ENCODE results near the gene TMEM184B. TPM values are rescaled to one million over a fixed set of nuclear protein-coding genes. Genes with fewer than 3 reads are reported as not detected.

TMEM184B gene
- total RNA-seq, 1 donor from 2014 or later = 26.5 TPM

DNA sequence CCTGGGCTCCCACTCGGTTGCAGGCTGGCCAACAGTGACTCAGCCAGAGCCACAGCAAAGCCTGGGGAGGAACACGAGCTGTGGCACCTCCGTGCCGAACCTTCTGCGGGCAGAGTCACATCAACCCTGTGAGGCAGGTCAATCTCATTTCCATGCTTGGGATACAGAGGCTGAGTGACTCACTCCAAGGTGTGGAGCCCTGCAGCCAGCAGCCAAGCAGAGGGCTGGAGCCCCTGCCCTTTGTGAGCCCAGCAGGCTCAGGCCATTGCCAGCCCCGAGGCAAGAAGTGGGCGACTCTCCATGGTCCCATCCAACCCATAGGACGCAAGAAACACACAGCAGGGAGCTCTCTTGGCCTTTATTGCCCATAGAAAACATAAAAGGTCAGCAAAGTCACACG lies 23.1 kb upstream of the TMEM184B start:
- H3K27me3 ChIP-seq = no peaks in the 10 kb centered on the region
- H3F3A ChIP-seq (ENCODE audit: low read depth) = peaks cover 8% of the 10 kb centered on the region
- H3K4me3 Mint-ChIP-seq = no peak overlapping the region
- no peak for DNase-seq (ENCODE audit: low spot score)
- H3K4me2 ChIP-seq = no peak overlapping the region
- H2AFZ ChIP-seq (replicated peaks) = no peak overlapping the region
- peaks cover 4% of the 10 kb centered on the region for H3K27me3 Mint-ChIP-seq (ENCODE audit: insufficient read depth, low read depth)
- no peaks in the 10 kb centered on the region for H3K4me1 ChIP-seq
- no peaks in the 10 kb centered on the region for H3K9me3 ChIP-seq (ENCODE audit: low read depth)
- H3K4me3 ChIP-seq = no peak overlapping the region
- H3K36me3 Mint-ChIP-seq = peaks cover 30% of the 10 kb centered on the region
- no peak for TF ChIP-seq EZH2 (IDR thresholded peaks at IDR 0.05)
- TF ChIP-seq, protein P1, sequence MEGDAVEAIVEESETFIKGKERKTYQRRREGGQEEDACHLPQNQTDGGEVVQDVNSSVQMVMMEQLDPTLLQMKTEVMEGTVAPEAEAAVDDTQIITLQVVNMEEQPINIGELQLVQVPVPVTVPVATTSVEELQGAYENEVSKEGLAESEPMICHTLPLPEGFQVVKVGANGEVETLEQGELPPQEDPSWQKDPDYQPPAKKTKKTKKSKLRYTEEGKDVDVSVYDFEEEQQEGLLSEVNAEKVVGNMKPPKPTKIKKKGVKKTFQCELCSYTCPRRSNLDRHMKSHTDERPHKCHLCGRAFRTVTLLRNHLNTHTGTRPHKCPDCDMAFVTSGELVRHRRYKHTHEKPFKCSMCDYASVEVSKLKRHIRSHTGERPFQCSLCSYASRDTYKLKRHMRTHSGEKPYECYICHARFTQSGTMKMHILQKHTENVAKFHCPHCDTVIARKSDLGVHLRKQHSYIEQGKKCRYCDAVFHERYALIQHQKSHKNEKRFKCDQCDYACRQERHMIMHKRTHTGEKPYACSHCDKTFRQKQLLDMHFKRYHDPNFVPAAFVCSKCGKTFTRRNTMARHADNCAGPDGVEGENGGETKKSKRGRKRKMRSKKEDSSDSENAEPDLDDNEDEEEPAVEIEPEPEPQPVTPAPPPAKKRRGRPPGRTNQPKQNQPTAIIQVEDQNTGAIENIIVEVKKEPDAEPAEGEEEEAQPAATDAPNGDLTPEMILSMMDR (IDR thresholded peaks at IDR 0.05) = no peak
- no peaks in the 10 kb centered on the region for H3K79me2 ChIP-seq (ENCODE audit: low read depth)
- peaks cover 7% of the 10 kb centered on the region for H3K4me1 Mint-ChIP-seq
- H3K9ac ChIP-seq = no peak overlapping the region
- peaks cover 84% of the 10 kb centered on the region for H4K20me1 ChIP-seq (ENCODE audit: low read depth)
- H3K9me3 Mint-ChIP-seq = no peaks in the 10 kb centered on the region
- H3K36me3 ChIP-seq = no peaks in the 10 kb centered on the region
- H3K27ac ChIP-seq = no peak overlapping the region
- no peak overlapping the region for H3K27ac Mint-ChIP-seq

DNA sequence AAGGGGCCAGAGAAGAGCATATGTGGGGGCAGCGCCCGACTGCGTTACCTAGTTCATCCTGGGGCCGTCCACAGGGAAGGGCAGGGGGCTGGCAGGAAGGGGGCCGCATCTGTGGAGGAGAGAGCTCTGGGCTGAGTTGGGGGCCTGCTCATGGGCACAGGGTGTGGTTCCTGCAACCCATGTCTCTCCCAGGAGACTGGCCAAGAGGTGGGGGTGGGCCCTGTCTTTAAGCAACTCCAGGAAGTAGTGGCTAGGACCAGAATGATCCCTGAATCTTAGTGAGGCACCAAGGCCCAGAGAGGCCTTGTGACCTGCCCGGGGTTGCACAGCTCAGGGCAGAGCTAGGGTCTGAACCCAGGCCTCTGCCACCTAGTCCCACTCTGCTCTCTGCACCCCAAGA lies 22.5 kb upstream of the TMEM184B start:
- no peak overlapping the region for H3K27ac Mint-ChIP-seq
- Histone ChIP-seq H3K79me2 (ENCODE audit: low read depth) (no peaks in the 10 kb centered on the region), H3K4me3 (no peak overlapping the region), H2AFZ (replicated peaks) (no peak overlapping the region), H3K27me3 (no peaks in the 10 kb centered on the region), H3K9ac (no peak overlapping the region), H3K36me3 (no peaks in the 10 kb centered on the region), H3K9me3 (ENCODE audit: low read depth) (no peaks in the 10 kb centered on the region), H3F3A (ENCODE audit: low read depth) (peaks cover 13% of the 10 kb centered on the region), H4K20me1 (ENCODE audit: low read depth) (peaks cover 80% of the 10 kb centered on the region), H3K4me2 (no peak overlapping the region), H3K27ac (no peak overlapping the region), H3K4me1 (no peaks in the 10 kb centered on the region)
- no peak for DNase-seq (ENCODE audit: low spot score)
- no peak overlapping the region for H3K4me3 Mint-ChIP-seq
- H3K9me3 Mint-ChIP-seq = no peaks in the 10 kb centered on the region
- H3K36me3 Mint-ChIP-seq = peaks cover 27% of the 10 kb centered on the region
- TF ChIP-seq EZH2 (IDR thresholded peaks at IDR 0.05) (no peak), EZH2phosphoT487 (IDR thresholded peaks at IDR 0.05) (no peak)
- TF ChIP-seq, protein P1 (IDR thresholded peaks at IDR 0.05) = no peak
- peaks cover 7% of the 10 kb centered on the region for H3K4me1 Mint-ChIP-seq
- peaks cover 4% of the 10 kb centered on the region for H3K27me3 Mint-ChIP-seq (ENCODE audit: insufficient read depth, low read depth)

DNA sequence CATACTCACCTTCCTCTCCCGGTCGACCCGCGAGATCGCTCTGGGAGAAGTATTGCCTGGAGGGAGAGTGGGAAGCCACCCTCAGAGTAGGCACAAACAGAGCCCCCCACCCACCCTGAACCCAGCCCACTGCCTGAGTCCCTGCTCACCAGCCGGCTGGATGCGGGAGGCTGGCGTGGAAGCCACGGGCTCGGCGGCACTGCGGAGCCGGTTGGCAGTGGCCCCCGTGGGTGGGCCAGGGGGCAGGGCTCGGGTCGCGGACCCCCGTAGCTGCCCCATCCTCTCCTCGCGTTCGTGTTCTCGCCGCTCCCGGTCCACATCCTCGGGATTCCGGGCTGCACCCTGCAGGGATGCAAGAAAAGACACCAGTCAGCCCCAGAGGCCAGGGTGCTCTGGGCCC lies 21.4 kb upstream of the TMEM184B start:
- Histone ChIP-seq H2AFZ (replicated peaks) (no peak overlapping the region), H3K9ac (no peak overlapping the region), H3F3A (ENCODE audit: low read depth) (peaks cover 22% of the 10 kb centered on the region), H3K79me2 (ENCODE audit: low read depth) (no peaks in the 10 kb centered on the region), H3K27ac (peak overlapping the region; percentile 23), H4K20me1 (ENCODE audit: low read depth) (peaks cover 73% of the 10 kb centered on the region), H3K9me3 (ENCODE audit: low read depth) (no peaks in the 10 kb centered on the region), H3K4me3 (no peak overlapping the region), H3K27me3 (no peaks in the 10 kb centered on the region), H3K4me1 (no peaks in the 10 kb centered on the region), H3K4me2 (no peak overlapping the region), H3K36me3 (no peaks in the 10 kb centered on the region)
- H3K4me3 Mint-ChIP-seq = no peak overlapping the region
- H3K27ac Mint-ChIP-seq = peak overlapping the region; percentile 44
- no peaks in the 10 kb centered on the region for H3K9me3 Mint-ChIP-seq
- H3K4me1 Mint-ChIP-seq = peaks cover 7% of the 10 kb centered on the region
- H3K27me3 Mint-ChIP-seq (ENCODE audit: insufficient read depth, low read depth) = peaks cover 7% of the 10 kb centered on the region
- H3K36me3 Mint-ChIP-seq = peaks cover 20% of the 10 kb centered on the region
- no peak for DNase-seq (ENCODE audit: low spot score)
- TF ChIP-seq EZH2phosphoT487 (IDR thresholded peaks at IDR 0.05) = no peak
- TF ChIP-seq, protein P1 (IDR thresholded peaks at IDR 0.05) = no peak
- no peak for TF ChIP-seq EZH2 (IDR thresholded peaks at IDR 0.05)
